Measurements from ENCODE around the gene XXYLT1.

GRCh38 chr3:195023576-195023975 lies 247.4 kb downstream of the XXYLT1 start:
- TF ChIP-seq CTCF (optimal IDR thresholded peaks at IDR 0.05 in 1 of 3, IDR thresholded peaks at IDR 0.05 in 1 of 3, conservative IDR thresholded peaks at IDR 0.05 in 1 of 3; ENCODE audit: extremely low read depth in 1 of 3, insufficient read depth in 2 of 3, low read length in 3 of 3) (no peak), EZH2 (IDR thresholded peaks at IDR 0.05; ENCODE audit: low read length) (no peak)
